HCT116 (cell line): Measurements from ENCODE around the gene ABHD11. TPM values are rescaled to one million over a fixed set of nuclear protein-coding genes. Genes with fewer than 3 reads are reported as not detected.
A peak's percentile ranks its signal among the peaks of the same experiment; 100 is the strongest.

Experiments used
- ATAC-seq: fragments of 200-7000 bp; cut with Tn5 transposase; 2 replicates; pipeline ENCODE4 v1.9.1; 2020; ENCODE audit warnings: mild to moderate bottlenecking, moderate library complexity
- BruUV-seq: library from RNA; stranded (reverse); fragments of 400-500 nt; replicated peaks from 2 replicates; lab custom pipeline; 2021; lab: Mats Ljungman, UMichigan
- CTCF ChIA-PET: fragments of 300-600 bp; sonication (Branson Sonifier 250); formaldehyde crosslinking; loops from one replicate; lab custom pipeline; 2021; ENCODE audit warnings: antibody characterized with exemption; lab: Charles Lee
- POLR2A ChIA-PET: fragments of 300-600, 350-600 bp; sonication (Branson Sonifier 250); formaldehyde crosslinking; loops from one replicate; lab custom pipeline; 2021; ENCODE audit warnings: antibody characterized with exemption; lab: Charles Lee
- RAD21 ChIA-PET, 2 experiments: fragments of 300-600 bp; sonication (Branson Sonifier 250); formaldehyde crosslinking; loops; one replicate each; lab custom pipeline; 2023; ENCODE audit warnings: low total read pairs in 2 of 2; ENCODE audit not compliant: uncharacterized antibody in 2 of 2, unreplicated experiment in 2 of 2, low non-redundant PET in 1 of 2; lab: Charles Lee
- DNase-seq: peaks from one replicate; pipeline ENCODE4 v3.0.0-alpha.2; 2010; ENCODE audit warnings: low read depth, low spot score
- H2AFZ ChIP-seq: fragments of 200-600 bp; shearing (Covaris generic), sonication (generic); 2 replicates; pipeline ENCODE4 v1.6.1; 2017; ENCODE audit warnings: low read depth, mixed run types, mixed read lengths, antibody characterized with exemption, low read length; ENCODE audit not compliant: poor library complexity, severe bottlenecking
- H3K27ac ChIP-seq: 2 replicates; pipeline ENCODE4 v1.5.1; 2012; ENCODE audit warnings: low read depth, low read length
- H3K27me3 ChIP-seq: fragments of 200-600 bp; sonication (generic); 2 replicates; pipeline ENCODE4 v1.6.1; 2016; ENCODE audit warnings: mixed run types, low read length, mixed read lengths; ENCODE audit not compliant: insufficient read depth
- H3K36me3 ChIP-seq, 2 experiments: fragments of 200-500 bp in 1 of 2; fragments of 200-600 bp in 1 of 2; sonication (Bioruptor generic) in 1 of 2; sonication (generic) in 1 of 2; 2 replicates each; pipeline versions ENCODE4 v1.5.1 to v1.6.1; 2014 to 2016; ENCODE audit warnings: low read length in 2 of 2, inconsistent platforms in 1 of 2, mixed read lengths in 1 of 2, mixed run types in 1 of 2; ENCODE audit not compliant: insufficient read depth in 2 of 2, control insufficient read depth in 1 of 2
- H3K4me1 ChIP-seq, 2 experiments: fragments of 200-600 bp in 1 of 2; sonication (generic) in 1 of 2; 2 replicates each; pipeline versions ENCODE4 v1.5.1 to v1.6.1; 2012 to 2017; ENCODE audit warnings: low read length in 2 of 2, inconsistent platforms in 1 of 2, mild to moderate bottlenecking in 1 of 2, mixed read lengths in 1 of 2, mixed run types in 1 of 2, moderate library complexity in 1 of 2; ENCODE audit not compliant: insufficient read depth in 2 of 2, control insufficient read depth in 1 of 2
- H3K4me2 ChIP-seq: fragments of 200-600 bp; sonication (generic); 2 replicates; pipeline ENCODE4 v1.6.1; 2017; ENCODE audit warnings: mixed run types, low read length, mixed read lengths
- H3K4me3 ChIP-seq, 2 experiments: fragments of 200-600 bp in 1 of 2; sonication (generic) in 1 of 2; replicated peaks in 1 of 2; 2 replicates each; pipeline ENCODE4 v1.5.1; 2011 to 2016; ENCODE audit warnings: low read length in 2 of 2, control low read depth in 1 of 2, low read depth in 1 of 2, mild to moderate bottlenecking in 1 of 2, mixed read lengths in 1 of 2, mixed run types in 1 of 2
- H3K79me2 ChIP-seq: fragments of 200-600 bp; sonication (generic); 2 replicates; pipeline ENCODE4 v1.6.1; 2017; ENCODE audit warnings: mild to moderate bottlenecking, mixed run types, low read length, moderate library complexity, mixed read lengths; ENCODE audit not compliant: insufficient read depth
- H3K9ac ChIP-seq: fragments of 200-600 bp; sonication (generic); 2 replicates; pipeline ENCODE4 v1.6.1; 2016; ENCODE audit warnings: low read length, mixed read lengths
- H3K9me2 ChIP-seq: fragments of 200-600 bp; sonication (generic), shearing (Covaris generic); 2 replicates; pipeline ENCODE4 v1.6.1; 2017; ENCODE audit warnings: mixed run types, mild to moderate bottlenecking, moderate library complexity; ENCODE audit not compliant: insufficient read depth
- H3K9me3 ChIP-seq, 2 experiments: fragments of 200-500 bp in 1 of 2; fragments of 200-600 bp in 1 of 2; sonication (Bioruptor generic) in 1 of 2; sonication (generic) in 1 of 2; 2 replicates each; pipeline ENCODE4 v1.6.1; 2014 to 2017; ENCODE audit warnings: low read length in 2 of 2, mixed read lengths in 2 of 2, inconsistent platforms in 1 of 2, low read depth in 1 of 2, mild to moderate bottlenecking in 1 of 2, mixed run types in 1 of 2, moderate library complexity in 1 of 2; ENCODE audit not compliant: control insufficient read depth in 1 of 2, insufficient read depth in 1 of 2
- H4K20me1 ChIP-seq: fragments of 200-600 bp; sonication (generic), shearing (Covaris generic); 2 replicates; pipeline ENCODE4 v1.6.1; 2017; ENCODE audit warnings: mixed run types, mild to moderate bottlenecking, moderate library complexity; ENCODE audit not compliant: insufficient read depth
- CEBPB ChIP-seq: IDR thresholded peaks from 2 replicates; pipeline ENCODE4 v1.6.1; 2012; ENCODE audit warnings: low read depth
- CTCF ChIP-seq, 3 experiments: fragments of 200-600 bp in 1 of 3; sonication (generic) in 1 of 3; IDR thresholded peaks in 2 of 3; conservative IDR thresholded peaks in 1 of 3; 2 replicates each; pipeline ENCODE4 v1.5.1; 2012 to 2017; ENCODE audit warnings: low read depth in 2 of 3, low read length in 2 of 3, antibody characterized with exemption in 1 of 3, borderline replicate concordance in 1 of 3, control low read depth in 1 of 3, mild to moderate bottlenecking in 1 of 3, mixed read lengths in 1 of 3, mixed run types in 1 of 3, moderate library complexity in 1 of 3; ENCODE audit not compliant: insufficient read depth in 1 of 3
- EGR1 ChIP-seq: IDR thresholded peaks from 2 replicates; pipeline ENCODE4 v1.6.1; 2012; ENCODE audit warnings: low read depth
- ELF1 ChIP-seq: IDR thresholded peaks from 2 replicates; pipeline ENCODE4 v1.6.1; 2012; ENCODE audit warnings: low read depth, borderline replicate concordance
- EZH2 ChIP-seq: fragments of 200-600 bp; sonication (generic); IDR thresholded peaks from 2 replicates; pipeline ENCODE4 v1.6.1; 2017; ENCODE audit warnings: antibody characterized with exemption, mixed run types
- EZH2phosphoT487 ChIP-seq: fragments of 200-600 bp; IDR thresholded peaks from 2 replicates; pipeline ENCODE4 v1.6.1; 2018; ENCODE audit warnings: antibody characterized with exemption, borderline replicate concordance
- JUND ChIP-seq: IDR thresholded peaks from 2 replicates; pipeline ENCODE4 v1.6.1; 2012
- POLR2AphosphoS5 ChIP-seq: IDR thresholded peaks from 2 replicates; pipeline ENCODE4 v1.6.1; 2011; ENCODE audit warnings: mild to moderate bottlenecking, low read depth, low read length, moderate library complexity
- RAD21 ChIP-seq: IDR thresholded peaks from 2 replicates; pipeline ENCODE4 v1.6.1; 2012; ENCODE audit warnings: low read depth, mild to moderate bottlenecking
- REST ChIP-seq: IDR thresholded peaks from 2 replicates; pipeline ENCODE4 v1.6.1; 2012; ENCODE audit warnings: low read depth
- SIN3A ChIP-seq: IDR thresholded peaks from 2 replicates; pipeline ENCODE4 v1.6.1; 2012; ENCODE audit warnings: low read depth
- TCF7L2 ChIP-seq: IDR thresholded peaks from 2 replicates; pipeline ENCODE4 v1.7.0; 2011; ENCODE audit warnings: borderline replicate concordance, inconsistent platforms; ENCODE audit not compliant: insufficient read depth, insufficient read length; ENCODE audit errors: extremely low read depth
- ZBTB33 ChIP-seq: IDR thresholded peaks from 2 replicates; pipeline ENCODE4 v1.6.1; 2011; ENCODE audit warnings: mild to moderate bottlenecking, low read length, moderate library complexity; ENCODE audit not compliant: insufficient replicate concordance; ENCODE audit errors: extremely low read depth
- ZFX ChIP-seq: fragments of 450-650 bp; IDR thresholded peaks from 2 replicates; pipeline ENCODE4 v1.6.1; 2017
- ZNF274 ChIP-seq: fragments of 200-500 bp; sonication (Bioruptor generic); IDR thresholded peaks from 2 replicates; pipeline ENCODE4 v1.6.1; 2014; ENCODE audit warnings: mild to moderate bottlenecking, low read depth, low read length, inconsistent platforms
- intact Hi-C: fragments of 100-400 bp; cut with micrococcal nuclease; formaldehyde crosslinking; loops from 2 replicates; pipeline ENCODE4 v1.10.0; 2022
- total RNA-seq: library from RNA; stranded (reverse); gene quantifications from one replicate; pipeline ENCODE4 v1.2.1, GENCODE V29; 2021; ENCODE audit not compliant: unreplicated experiment

ABHD11 gene
- total RNA-seq, 1 experiment from 2014 or later, result 69.8 TPM

GRCh38 chr7:73706126-73707044 lies 32.2 kb downstream of the ABHD11 start:
- H3K27ac ChIP-seq, result peak overlapping the region; percentile 92
- TF ChIP-seq ELF1 (no peak), RAD21 (no peak), EZH2 (no peak), REST (no peak), ZFX (no peak), EZH2phosphoT487 (no peak), EGR1 (no peak), POLR2AphosphoS5 (peak; percentile 40; the same call in 1 of the 2 replicates), CTCF (IDR thresholded peaks at IDR 0.05 in 2 of 3, conservative IDR thresholded peaks at IDR 0.05 in 1 of 3; ENCODE audit: borderline replicate concordance in 1 of 3, insufficient read depth in 1 of 3, low read depth in 2 of 3, low read length in 2 of 3) (no peak), SIN3A (no peak), JUND (no peak), CEBPB (no peak), ZNF274 (no peak), ZBTB33 (no peak), TCF7L2 (peak; percentile 5)
- TF ChIP-seq, all 23 proteins: peak for 2
- Histone ChIP-seq H3K4me2 (peak overlapping the region; percentile 79), H2AFZ (no peak overlapping the region), H3K9me3 (no peaks in the 10 kb centered on the region), H3K9me2 (no peaks in the 10 kb centered on the region), H3K4me1 (peaks cover 40 to 75% of the 10 kb centered on the region in 2 experiments), H3K36me3 (peaks cover 16 to 29% of the 10 kb centered on the region in 2 experiments; a peak in 3 of 4 replicates), H3K27me3 (no peaks in the 10 kb centered on the region), H3K9ac (peak overlapping the region; percentile 58), H3K4me3 (peak overlapping the region; percentile 13 to 31; a peak in 3 of 4 replicates), H3K79me2 (peaks cover 39% of the 10 kb centered on the region), H4K20me1 (no peaks in the 10 kb centered on the region)
- CTCF ChIA-PET, result interaction anchor here (0.6 to 2.1 kb wide), 7 partner anchors 13 to 99 kb away, joined by 3 to 14 read pairs (median 3); partner anchors contain the start of genes ABHD11 and STX1A
- DNase-seq, result peak; percentile 68
- POLR2A ChIA-PET, result interaction anchor here (1.0 to 2.1 kb wide), 9 partner anchors 9 to 128 kb away, joined by 3 to 17 read pairs (median 5); partner anchors contain the start of genes STX1A and TBL2
- intact Hi-C loops, result loop anchor here (1.0 kb wide), 1 partner anchor 9 kb away; no protein-coding TSS in a partner anchor
- peak; percentile 81 for ATAC-seq
- RAD21 ChIA-PET, result interaction anchor here (0.5 to 1.6 kb wide), 8 partner anchors 8 to 99 kb away, joined by 3 to 5 read pairs (median 4); partner anchors contain the start of genes MLXIPL (in 1 of the 2) and STX1A (in 1 of the 2)
- no TSS peak for BruUV-seq
